SKM-1 (cell line): Measurements from ENCODE around the gene FREM2.

Source experiments
- DNase-seq: peaks from one replicate; lab custom pipeline; 2025; ENCODE audit not compliant: unreplicated experiment; lab: John Stamatoyannopoulos, UW

The FREM2 gene

DNA sequence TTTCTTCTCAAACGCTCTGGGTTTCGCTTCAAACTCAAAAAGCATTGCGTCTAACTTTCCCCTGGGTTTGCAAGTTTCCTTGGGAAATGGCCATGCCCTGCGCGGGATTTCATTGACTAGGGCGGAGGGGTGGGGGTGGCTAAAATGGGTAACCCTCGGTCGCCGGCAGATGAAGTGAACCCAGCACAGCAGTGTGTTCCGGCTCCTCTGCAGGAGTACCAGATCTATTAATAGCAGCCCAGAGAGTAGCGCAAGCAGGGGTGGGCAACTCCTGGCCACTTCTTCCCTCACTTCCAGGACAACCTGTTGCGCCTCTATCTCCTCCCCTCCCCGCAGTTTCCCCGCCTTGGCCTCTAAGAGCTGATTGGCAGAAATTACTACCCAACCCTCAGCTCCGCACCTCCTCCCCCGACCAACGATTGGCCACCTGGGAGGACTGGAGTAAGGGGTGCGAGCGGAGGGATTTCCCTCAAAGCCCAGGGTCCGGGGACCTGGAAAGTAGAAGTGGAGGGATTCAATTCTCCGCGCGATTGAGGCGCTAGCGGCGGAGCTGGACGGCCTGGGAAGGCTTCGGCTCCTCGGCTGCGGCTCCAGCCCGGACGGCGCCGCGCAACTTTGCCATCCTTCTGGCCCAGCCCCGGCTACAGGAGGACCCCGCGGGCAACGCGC is at the start of gene FREM2:
TSS of gene FREM2 (plus strand) at position 501 of the 669 bp plus-strand sequence. CDS start 268 bp downstream, outside the sequence.
- peak; percentile 31 for DNase-seq

GRCh38 chr13:38637576-38637975 is 49.3 kb upstream of the FREM2 start:
- no peak for DNase-seq

GRCh38 chr13:38641164-38641948 is 45.5 kb upstream of the FREM2 start:
- no peak for DNase-seq

GRCh38 chr13:38647312-38647711 is 39.6 kb upstream of the FREM2 start:
- no peak for DNase-seq

DNA sequence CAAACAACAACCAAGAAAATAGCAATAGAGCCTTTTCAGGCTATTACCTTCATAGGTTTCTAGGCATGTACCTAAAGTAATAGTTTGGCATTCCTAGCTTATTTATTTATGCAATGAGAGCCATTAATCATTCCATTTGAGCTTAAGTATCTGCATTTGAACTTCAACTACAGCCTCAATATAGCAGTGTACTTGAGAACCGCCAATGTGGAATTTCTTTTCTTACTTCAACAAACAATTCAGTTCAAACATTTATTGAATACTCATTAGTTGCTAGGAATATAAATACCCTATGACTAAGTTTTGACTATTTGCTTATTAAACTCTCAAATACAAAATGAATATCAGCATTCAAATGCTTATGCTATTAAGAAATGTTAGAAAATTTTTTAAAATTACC is 38.0 kb upstream of the FREM2 start:
- DNase-seq: no peak

- no peak for DNase-seq
These were observed 30.2 kb upstream of the FREM2 start for GRCh38 chr13:38656699-38657098.

GRCh38 chr13:38657191-38657590 is 29.7 kb upstream of the FREM2 start:
- no peak for DNase-seq

GRCh38 chr13:38658906-38659305 is 28.0 kb upstream of the FREM2 start:
- DNase-seq: no peak

DNA sequence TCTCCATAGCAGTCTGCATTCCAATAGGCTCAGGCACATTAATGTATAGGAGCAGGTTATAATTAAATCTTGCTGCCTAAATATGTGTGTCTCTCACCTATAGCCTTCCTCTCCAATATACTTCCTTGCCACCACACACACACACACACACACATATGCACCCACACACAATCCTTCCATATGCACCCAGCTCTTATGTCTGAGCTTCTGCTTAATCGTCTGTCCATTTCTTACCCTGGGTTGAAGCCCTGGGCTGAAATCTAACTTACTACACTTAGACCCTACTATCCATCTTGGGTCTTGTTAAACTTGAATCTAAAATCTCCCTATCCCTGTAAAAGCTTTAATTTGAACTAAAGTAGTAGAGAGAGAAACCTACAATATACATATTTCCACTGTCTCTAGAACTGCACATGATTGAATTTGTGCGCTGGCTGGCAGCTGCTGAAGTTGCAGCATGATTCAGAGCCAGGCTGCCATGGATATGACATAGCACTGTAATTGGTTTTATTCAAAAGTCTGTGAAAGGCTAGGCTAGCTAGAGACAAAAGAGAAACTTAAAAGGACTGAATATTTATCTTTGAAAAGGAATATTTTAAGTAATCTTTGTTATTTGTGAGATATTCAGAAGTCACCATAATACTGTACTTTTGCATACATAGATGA is 25.7 kb upstream of the FREM2 start:
- DNase-seq: no peak

- DNase-seq: no peak
These were observed 24.5 kb upstream of the FREM2 start for GRCh38 chr13:38662362-38662761.

DNA sequence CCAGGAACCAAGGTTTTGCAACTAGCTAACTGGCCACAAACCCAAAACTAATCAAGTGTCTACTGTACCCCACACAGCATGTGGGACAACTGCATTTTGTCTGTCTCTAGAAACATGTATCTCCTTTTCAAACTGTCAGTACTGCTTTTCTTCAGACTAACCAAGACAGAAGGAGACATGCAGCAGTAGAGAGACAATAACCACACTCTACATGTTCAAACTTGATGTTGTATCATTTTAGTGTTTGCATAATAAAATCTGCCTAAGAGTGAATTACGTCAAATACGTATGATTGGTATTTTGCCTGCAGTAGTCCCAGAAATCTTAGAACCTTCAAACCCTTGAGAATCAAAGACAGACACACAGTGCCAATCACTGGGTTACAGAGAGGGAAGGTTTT is 22.0 kb upstream of the FREM2 start:
- no peak for DNase-seq

DNA sequence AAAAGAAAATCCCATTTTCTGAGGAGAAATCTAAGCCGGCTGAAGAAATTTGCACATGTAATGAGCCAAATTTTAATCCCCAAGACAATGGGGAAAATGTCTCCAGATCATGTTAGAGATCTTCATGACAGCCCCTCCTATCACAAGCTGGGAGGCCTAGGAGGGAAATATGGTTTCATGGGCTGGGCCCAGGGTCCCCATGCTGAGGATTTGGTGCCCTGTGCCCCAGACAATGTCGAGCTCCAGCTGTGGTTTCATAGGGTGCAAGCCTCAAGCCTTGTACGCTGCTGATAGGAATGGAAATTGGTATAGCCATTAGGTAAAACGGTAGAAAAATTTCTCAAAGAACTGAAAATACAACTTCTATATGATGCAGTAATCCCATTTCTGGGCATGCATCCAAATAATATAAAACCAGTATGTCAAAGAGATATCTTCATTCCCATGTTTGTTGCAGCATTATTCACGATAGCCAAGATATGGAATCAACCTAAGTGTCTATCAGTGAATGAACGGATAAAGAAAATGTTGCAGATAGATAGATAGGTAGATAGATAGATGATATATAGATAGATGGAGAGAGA is 19.3 kb upstream of the FREM2 start:
- DNase-seq: no peak

DNA sequence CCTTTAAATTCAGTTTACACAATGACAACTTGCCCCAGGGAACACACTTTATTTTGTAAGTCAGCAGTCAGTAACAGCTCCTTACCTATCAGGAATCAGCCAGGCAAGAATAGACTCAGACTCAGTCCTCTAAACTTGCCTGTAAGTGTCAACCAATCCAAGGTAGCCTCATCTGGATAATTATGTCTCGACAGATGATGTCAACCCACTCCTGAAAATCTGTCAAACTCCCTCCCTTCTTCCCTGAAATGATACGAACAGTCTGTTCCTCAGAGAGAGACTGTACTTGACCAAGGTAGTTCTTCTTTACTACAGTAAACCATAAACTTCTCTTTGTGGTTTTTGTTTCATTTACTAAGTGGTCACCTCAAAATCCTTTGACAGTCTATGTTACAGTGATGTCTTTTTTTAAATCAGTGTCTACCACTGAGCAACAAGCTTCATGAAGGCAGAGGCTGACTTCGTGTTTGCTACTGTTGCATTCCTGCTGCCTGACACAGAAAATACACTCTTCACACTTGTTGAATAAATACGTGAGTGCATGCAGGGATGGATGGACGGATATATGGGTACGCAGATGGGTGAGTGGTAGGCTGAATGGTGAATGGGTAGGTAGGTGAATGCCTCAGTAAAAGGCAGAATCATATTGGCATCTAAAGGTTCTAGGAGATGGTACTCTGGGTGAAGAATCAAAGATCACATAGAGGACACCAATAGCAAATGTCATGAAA is 17.5 kb upstream of the FREM2 start:
- no peak for DNase-seq

DNA sequence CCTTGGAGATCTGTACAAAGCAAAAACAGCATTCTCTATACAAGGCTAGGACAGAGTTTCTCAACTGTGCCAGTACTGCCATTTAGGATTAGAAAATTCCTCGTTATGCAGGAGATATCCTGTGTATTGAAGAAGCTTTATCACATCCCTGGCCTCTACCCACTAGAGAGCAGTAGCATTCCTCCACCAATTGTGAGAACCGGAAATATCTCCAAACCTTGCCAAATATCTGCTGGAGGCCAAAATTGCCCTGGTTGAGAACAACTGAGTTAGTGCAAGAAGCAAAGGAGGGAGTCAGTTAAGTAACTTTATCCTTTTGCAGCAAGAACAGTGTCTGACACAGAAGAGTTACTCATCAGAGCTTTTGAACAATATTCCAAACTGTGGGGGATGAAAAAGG is 16.2 kb upstream of the FREM2 start:
- no peak for DNase-seq

- DNase-seq: no peak
These were observed 14.9 kb upstream of the FREM2 start for GRCh38 chr13:38671980-38672379.

DNA sequence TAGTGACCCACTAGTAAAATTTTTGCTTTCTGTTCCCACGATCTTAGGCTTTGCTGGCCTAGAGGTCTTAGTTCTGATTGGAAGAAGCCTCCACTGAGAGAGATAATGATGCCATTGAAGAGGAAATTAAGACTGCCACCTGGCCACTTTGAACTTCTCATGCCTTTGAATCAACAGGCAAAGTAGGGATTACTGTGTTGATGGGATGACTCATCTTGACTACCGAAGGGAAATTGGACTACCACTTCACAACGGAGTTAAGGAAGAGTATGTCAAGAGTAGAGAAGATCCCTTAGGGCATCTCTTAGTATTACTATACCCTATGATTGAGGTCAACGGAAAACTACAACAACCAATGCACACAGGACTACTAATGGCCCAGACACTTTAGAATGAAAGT is 12.7 kb upstream of the FREM2 start:
- no peak for DNase-seq

GRCh38 chr13:38680912-38681311 is 6.0 kb upstream of the FREM2 start:
- no peak for DNase-seq

DNA sequence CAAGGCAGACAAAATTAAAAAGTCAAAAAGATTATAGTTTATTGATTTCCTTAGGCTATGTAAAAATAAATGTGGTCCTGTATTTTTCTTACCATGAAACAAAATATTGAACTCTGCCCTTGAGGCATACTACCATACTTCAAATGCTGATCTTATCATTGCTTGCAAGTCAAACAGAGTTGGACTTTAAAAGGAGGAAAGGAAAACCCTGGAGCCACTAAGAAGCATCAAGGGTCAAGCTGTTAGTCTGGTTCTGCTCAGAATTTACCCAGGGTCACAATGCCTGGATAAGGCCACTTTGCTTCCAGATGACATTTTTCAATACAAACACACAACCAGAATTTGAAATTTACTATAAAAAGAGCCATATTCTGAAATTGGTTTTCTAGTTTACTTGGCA is 2.2 kb upstream of the FREM2 start:
- DNase-seq: no peak

- DNase-seq: no peak
These were observed 1.4 kb upstream of the FREM2 start for GRCh38 chr13:38685431-38685830.

- no peak for DNase-seq
These were observed 802 bp upstream of the FREM2 start for GRCh38 chr13:38685974-38686576.
